SK-N-SH (cell line): ENCODE results near the gene CYYR1. TPM values are rescaled to one million over a fixed set of nuclear protein-coding genes. Genes with fewer than 3 reads are reported as not detected.

Source experiments
- CTCF ChIA-PET: fragments of 300-600, 350-600 bp; formaldehyde crosslinking; extraction: SDS; loops from one replicate; lab custom pipeline; 2021; lab: Yijun Ruan, JAX
- POLR2A ChIA-PET: fragments of 350-600 bp; sonication (Branson Sonifier 250); formaldehyde crosslinking; extraction: SDS; loops from one replicate; lab custom pipeline; 2020; ENCODE audit warnings: antibody characterized with exemption, inconsistent platforms; lab: Yijun Ruan, JAX
- DNase-seq: peaks from one replicate; pipeline ENCODE4 v3.0.0; 2012
- H2AFZ ChIP-seq: fragments of 200-600 bp; sonication (generic); 2 replicates; pipeline ENCODE4 v1.8.1; 2016; ENCODE audit warnings: antibody characterized with exemption, mild to moderate bottlenecking, low read depth
- H3F3A ChIP-seq: fragments of 200-600 bp; sonication (generic); replicated peaks from 2 replicates; pipeline ENCODE3; 2016; ENCODE audit warnings: antibody characterized with exemption, mild to moderate bottlenecking; ENCODE audit not compliant: insufficient read depth
- H3K27ac ChIP-seq, 2 experiments: fragments of 200-500 bp in 1 of 2; fragments of 200-600 bp in 1 of 2; sonication (Bioruptor generic) in 1 of 2; sonication (generic), shearing (Covaris generic) in 1 of 2; 2 replicates each; pipeline versions ENCODE4 v1.5.1 to v1.6.1; 2014 to 2016; ENCODE audit warnings: low read depth in 2 of 2, inconsistent platforms in 1 of 2, low read length in 1 of 2, mild to moderate bottlenecking in 1 of 2, mixed read lengths in 1 of 2
- H3K27me3 ChIP-seq: fragments of 200-600 bp; sonication (generic), shearing (Covaris generic); 2 replicates; pipeline ENCODE4 v1.6.1; 2016; ENCODE audit warnings: mixed run types; ENCODE audit not compliant: insufficient read depth
- H3K36me3 ChIP-seq, 2 experiments: fragments of 200-500 bp in 1 of 2; fragments of 200-600 bp in 1 of 2; sonication (Bioruptor generic) in 1 of 2; sonication (generic) in 1 of 2; replicated peaks in 1 of 2; 2 replicates each; pipeline versions ENCODE3 to v1.5.1; 2014 to 2016; ENCODE audit warnings: low read length in 1 of 2, mild to moderate bottlenecking in 1 of 2; ENCODE audit not compliant: insufficient read depth in 2 of 2, control insufficient read depth in 1 of 2
- H3K4me1 ChIP-seq, 2 experiments: fragments of 200-500 bp in 1 of 2; fragments of 200-600 bp in 1 of 2; sonication (Bioruptor generic) in 1 of 2; sonication (generic), shearing (Covaris generic) in 1 of 2; 2 replicates each; pipeline versions ENCODE4 v1.5.1 to v1.6.1; 2014 to 2016; ENCODE audit warnings: low read depth in 1 of 2, low read length in 1 of 2, mixed run types in 1 of 2; ENCODE audit not compliant: insufficient read depth in 2 of 2, control insufficient read depth in 1 of 2
- H3K4me2 ChIP-seq: fragments of 200-600 bp; sonication (generic), shearing (Covaris generic); 2 replicates; pipeline ENCODE4 v1.6.1; 2017; ENCODE audit warnings: mixed run types
- H3K4me3 ChIP-seq, 2 experiments: fragments of 200-500 bp in 1 of 2; fragments of 200-600 bp in 1 of 2; sonication (Bioruptor generic) in 1 of 2; sonication (generic), shearing (Covaris generic) in 1 of 2; 2 replicates each; pipeline versions ENCODE4 v1.5.1 to v1.8.1; 2014 to 2016; ENCODE audit warnings: low read depth in 2 of 2, inconsistent platforms in 1 of 2, low read length in 1 of 2, mild to moderate bottlenecking in 1 of 2, mixed read lengths in 1 of 2, moderate library complexity in 1 of 2
- H3K79me2 ChIP-seq: fragments of 200-600 bp; sonication (generic); 2 replicates; pipeline ENCODE4 v1.8.1; 2017; ENCODE audit warnings: mild to moderate bottlenecking; ENCODE audit not compliant: insufficient read depth
- H3K9ac ChIP-seq: fragments of 200-600 bp; sonication (generic); 2 replicates; pipeline ENCODE4 v1.6.1; 2017; ENCODE audit warnings: mixed run types
- H3K9me2 ChIP-seq: fragments of 200-600 bp; sonication (generic); 2 replicates; pipeline ENCODE4 v1.6.1; 2017; ENCODE audit warnings: mixed run types
- H3K9me3 ChIP-seq: fragments of 200-600 bp; sonication (generic); 2 replicates; pipeline ENCODE4 v1.6.1; 2017; ENCODE audit warnings: mixed run types, mild to moderate bottlenecking, moderate library complexity
- H4K20me1 ChIP-seq: fragments of 200-600 bp; sonication (generic); 2 replicates; pipeline ENCODE4 v1.6.1; 2017; ENCODE audit warnings: mild to moderate bottlenecking, mixed run types; ENCODE audit not compliant: insufficient read depth
- CTCF ChIP-seq: fragments of 200-600 bp; sonication (generic); IDR thresholded peaks from 2 replicates; pipeline ENCODE4 v1.6.1; 2017; ENCODE audit warnings: antibody characterized with exemption, mild to moderate bottlenecking, moderate library complexity
- ELF1 ChIP-seq: IDR thresholded peaks from 2 replicates; pipeline ENCODE4 v1.4.0; 2012
- EP300 ChIP-seq, 2 experiments: IDR thresholded peaks; 2 replicates each; pipeline versions ENCODE4 v1.4.0 to v1.6.1; 2012; ENCODE audit warnings: borderline replicate concordance in 1 of 2, low read depth in 1 of 2, low read length in 1 of 2
- EZH2phosphoT487 ChIP-seq: fragments of 200-600 bp; sonication (generic); IDR thresholded peaks from 2 replicates; pipeline ENCODE4 v1.6.1; 2017; ENCODE audit warnings: low read depth, mixed run types, mild to moderate bottlenecking, antibody characterized with exemption, moderate library complexity, borderline replicate concordance
- FOSL2 ChIP-seq: IDR thresholded peaks from 2 replicates; pipeline ENCODE4 v1.4.0; 2012; ENCODE audit warnings: low read depth, mild to moderate bottlenecking, moderate library complexity, borderline replicate concordance
- MEF2A ChIP-seq: IDR thresholded peaks from 2 replicates; pipeline ENCODE4 v1.4.0; 2012; ENCODE audit warnings: low read depth, borderline replicate concordance
- NRF1 ChIP-seq: IDR thresholded peaks from 2 replicates; pipeline ENCODE4 v1.6.1; 2012; ENCODE audit warnings: low read depth, mild to moderate bottlenecking, low read length
- PBX3 ChIP-seq: IDR thresholded peaks from 2 replicates; pipeline ENCODE4; 2012
- POLR2AphosphoS5 ChIP-seq: IDR thresholded peaks from 2 replicates; pipeline ENCODE4 v1.6.1; 2012; ENCODE audit warnings: low read depth, low read length
- RAD21 ChIP-seq: IDR thresholded peaks from 2 replicates; pipeline ENCODE4 v1.6.1; 2012; ENCODE audit warnings: mild to moderate bottlenecking, low read length
- RCOR1 ChIP-seq: fragments of 150-350 bp; IDR thresholded peaks from 2 replicates; pipeline ENCODE4 v1.6.1; 2017; ENCODE audit warnings: antibody characterized with exemption, low read length
- RFX5 ChIP-seq: IDR thresholded peaks from 2 replicates; pipeline ENCODE4 v1.6.1; 2012; ENCODE audit warnings: mild to moderate bottlenecking, improper control_type of control experiment, low read length
- RXRA ChIP-seq: IDR thresholded peaks from 2 replicates; pipeline ENCODE4 v1.4.0; 2012; ENCODE audit warnings: low read depth, mild to moderate bottlenecking, borderline replicate concordance
- SIN3A ChIP-seq: IDR thresholded peaks from 2 replicates; pipeline ENCODE4 v1.6.1; 2012; ENCODE audit warnings: low read depth, mild to moderate bottlenecking, low read length, moderate library complexity, borderline replicate concordance
- SMC3 ChIP-seq: IDR thresholded peaks from 2 replicates; pipeline ENCODE4 v1.6.1; 2012; ENCODE audit warnings: low read depth, low read length, improper control_type of control experiment
- TEAD4 ChIP-seq: IDR thresholded peaks from 2 replicates; pipeline ENCODE4 v1.4.0; 2012; ENCODE audit warnings: mild to moderate bottlenecking, borderline replicate concordance; ENCODE audit not compliant: insufficient read depth
- USF2 ChIP-seq: fragments of 150-350 bp; IDR thresholded peaks from 2 replicates; pipeline ENCODE4 v1.6.1; 2017; ENCODE audit warnings: antibody characterized with exemption, low read length, low read depth, borderline replicate concordance
- ZBTB33 ChIP-seq: IDR thresholded peaks from 2 replicates; pipeline ENCODE4 v1.4.0; 2012; ENCODE audit warnings: low read depth, borderline replicate concordance
- WGBS: methylation state at CpG from one replicate; pipeline ENCODE4 v1.1.6; 2017; ENCODE audit warnings: low lambda C conversion rate; 5-methylcytosine and 5-hydroxymethylcytosine counted together
- polyA plus RNA-seq, 3 experiments: library from polyadenylated mRNA; depleted of rRNA; stranded (reverse); fragments of >200 nt; gene quantifications; 2 replicates each; pipeline ENCODE4 v1.2.3, GENCODE V29; 2012

CYYR1 gene
- polyA plus RNA-seq, 1 of the 3 experiments (the other 2 are of a cell fraction) = not detected

GRCh38 chr21:26581818-26582217, 8.7 kb upstream of the CYYR1 start:
- ChIA-PET CTCF (interaction anchor here (0.6 kb wide), 1 partner anchor 98 kb away, joined by 3 read pairs; no protein-coding TSS in a partner anchor), POLR2A (no interaction called here)
- H3K4me3 ChIP-seq = no peak overlapping the region
- H3F3A ChIP-seq = no peaks in the 10 kb centered on the region
- no peak overlapping the region for H3K4me2 ChIP-seq
- no peak overlapping the region for H2AFZ ChIP-seq
- H3K9me2 ChIP-seq = no peaks in the 10 kb centered on the region
- no peak overlapping the region for H3K27ac ChIP-seq
- H3K79me2 ChIP-seq = no peaks in the 10 kb centered on the region
- H3K4me1 ChIP-seq = no peaks in the 10 kb centered on the region
- no peak for TF ChIP-seq USF2
- no peak for TF ChIP-seq RAD21
- no peak for TF ChIP-seq ELF1
- TF ChIP-seq TEAD4 = no peak
- TF ChIP-seq CTCF = no peak
- TF ChIP-seq SIN3A = no peak
- TF ChIP-seq FOSL2 = no peak
- no peak for TF ChIP-seq RXRA
- TF ChIP-seq EP300 (IDR thresholded peaks at IDR 0.05; ENCODE audit: borderline replicate concordance in 1 of 2, low read depth in 1 of 2, low read length in 1 of 2) = no peak
- no peak for TF ChIP-seq SMC3
- TF ChIP-seq RCOR1 = no peak
- no peak for TF ChIP-seq POLR2AphosphoS5
- TF ChIP-seq MEF2A = no peak
- H4K20me1 ChIP-seq = no peaks in the 10 kb centered on the region
- H3K9me3 ChIP-seq = no peaks in the 10 kb centered on the region
- no peaks in the 10 kb centered on the region for H3K27me3 ChIP-seq
- no peak overlapping the region for H3K9ac ChIP-seq
- 39% methylated on average over 1 of the region's 1 CpG for WGBS
- DNase-seq = no peak
- H3K36me3 ChIP-seq = no peaks in the 10 kb centered on the region

GRCh38 chr21:26572076-26572701, 897 bp downstream of the CYYR1 start:
- no peaks in the 10 kb centered on the region for H3K27me3 ChIP-seq
- H3K4me3 ChIP-seq = no peak overlapping the region
- no peak for DNase-seq
- no peak overlapping the region for H3K27ac ChIP-seq
- ChIA-PET POLR2A (no interaction called here), CTCF (no interaction called here)
- TF ChIP-seq SMC3 (no peak), ZBTB33 (no peak), PBX3 (no peak), RFX5 (no peak), NRF1 (no peak), EZH2phosphoT487 (no peak)
- H3K79me2 ChIP-seq = no peaks in the 10 kb centered on the region
- H3K4me1 ChIP-seq = no peaks in the 10 kb centered on the region
- no peak overlapping the region for H3K4me2 ChIP-seq
- no peaks in the 10 kb centered on the region for H3K36me3 ChIP-seq
- no peaks in the 10 kb centered on the region for H3K9me2 ChIP-seq
- H3K9ac ChIP-seq = no peak overlapping the region
- no peaks in the 10 kb centered on the region for H3K9me3 ChIP-seq
- no peak overlapping the region for H2AFZ ChIP-seq
- no peaks in the 10 kb centered on the region for H4K20me1 ChIP-seq
- no peaks in the 10 kb centered on the region for H3F3A ChIP-seq
- 40% methylated on average over 11 of the region's 11 CpGs for WGBS
